GM12878 (cell line): ENCODE data around the gene KATNA1. TPM values are rescaled to one million over a fixed set of nuclear protein-coding genes. Genes with fewer than 3 reads are reported as not detected.

Experiments
- ATAC-seq: fragments of 200-7000 bp; cut with Tn5 transposase; 3 replicates; pipeline ENCODE4 v1.9.1; 2020; ENCODE audit warnings: mild to moderate bottlenecking, moderate library complexity
- BruUV-seq: library from RNA; stranded (reverse); fragments of 400-500 nt; replicated peaks from 2 replicates; lab custom pipeline; 2021; lab: Mats Ljungman, UMichigan
- CTCF ChIA-PET: fragments of 300-600 bp; sonication (Branson Sonifier 250); formaldehyde crosslinking; extraction: SDS; loops from one replicate; lab custom pipeline; 2021; ENCODE audit warnings: inconsistent platforms; lab: Yijun Ruan, JAX
- POLR2A ChIA-PET: fragments of 350-600 bp; formaldehyde crosslinking; extraction: SDS; loops from one replicate; lab custom pipeline; 2021; ENCODE audit warnings: inconsistent platforms; lab: Charles Lee
- RAD21 ChIA-PET: fragments of 300-600 bp; sonication (Branson Sonifier 250); formaldehyde crosslinking; loops from one replicate; lab custom pipeline; 2023; ENCODE audit warnings: antibody characterized with exemption; ENCODE audit not compliant: unreplicated experiment; lab: Charles Lee
- SMC1A ChIA-PET: fragments of 300-600 bp; sonication (Branson Sonifier 250); formaldehyde crosslinking; loops from one replicate; lab custom pipeline; 2023; ENCODE audit not compliant: unreplicated experiment, uncharacterized antibody; lab: Charles Lee
- DNase-seq: peaks from one replicate; pipeline ENCODE4 v3.0.0-alpha.2; 2011; ENCODE audit warnings: low read depth, low spot score
- FAIRE-seq: peaks from 3 replicates; lab custom pipeline; 2011; peaks lifted over from hg19 to GRCh38; lab: Jason Lieb, UNC
- H2AFZ ChIP-seq: 2 replicates; pipeline ENCODE4 v1.6.0; 2011; ENCODE audit warnings: low read depth, low read length, control low read depth; ENCODE audit not compliant: control insufficient read depth
- H3K27ac ChIP-seq: 2 replicates; pipeline ENCODE4 v1.5.1; 2011; ENCODE audit warnings: control low read depth; ENCODE audit not compliant: control insufficient read depth, insufficient read depth
- H3K27me3 ChIP-seq, 2 experiments: replicated peaks in 1 of 2; 2 replicates each; pipeline versions ENCODE4 v1.6.0 to v1.6.1; 2011; ENCODE audit warnings: low read length in 1 of 2; ENCODE audit not compliant: control insufficient read depth in 2 of 2, insufficient read depth in 2 of 2
- H3K36me3 ChIP-seq, 2 experiments: 2 replicates each; pipeline ENCODE4 v1.5.1; 2011; ENCODE audit warnings: low read length in 1 of 2; ENCODE audit not compliant: control insufficient read depth in 2 of 2, insufficient read depth in 2 of 2
- H3K4me1 ChIP-seq: 2 replicates; pipeline ENCODE4 v1.6.1; 2011; ENCODE audit warnings: mild to moderate bottlenecking, low read length, moderate library complexity, mixed read lengths; ENCODE audit not compliant: control insufficient read depth, insufficient read depth
- H3K4me2 ChIP-seq: 2 replicates; pipeline ENCODE4 v1.6.0; 2011; ENCODE audit warnings: control low read depth; ENCODE audit not compliant: control insufficient read depth, insufficient read depth
- H3K4me3 ChIP-seq: fragments of 200-600 bp; sonication (generic); 2 replicates; pipeline ENCODE4 v1.5.1; 2016
- H3K79me2 ChIP-seq: 2 replicates; pipeline ENCODE4 v1.6.0; 2011; ENCODE audit warnings: low read length; ENCODE audit not compliant: control insufficient read depth, insufficient read depth
- H3K9ac ChIP-seq: 2 replicates; pipeline ENCODE4 v1.8.0; 2011; ENCODE audit warnings: low read length, control low read depth, mixed read lengths; ENCODE audit not compliant: control insufficient read depth, insufficient read depth
- H3K9me3 ChIP-seq: replicated peaks from 3 replicates; pipeline ENCODE4 v1.5.1; 2011; ENCODE audit warnings: mild to moderate bottlenecking, low read length; ENCODE audit not compliant: control insufficient read depth, insufficient read depth
- H4K20me1 ChIP-seq: 2 replicates; pipeline ENCODE4 v1.6.0; 2011; ENCODE audit not compliant: control insufficient read depth, insufficient read depth
- EP300 ChIP-seq, 2 experiments: fragments of 150-350 bp in 1 of 2; IDR thresholded peaks; 2 replicates each; pipeline ENCODE4 v1.6.1; 2011 to 2012; ENCODE audit warnings: low read depth in 2 of 2, low read length in 2 of 2, borderline replicate concordance in 1 of 2, improper control_type of control experiment in 1 of 2, inconsistent platforms in 1 of 2; ENCODE audit not compliant: control insufficient read depth in 1 of 2
- NR2C2 ChIP-seq: IDR thresholded peaks from 2 replicates; pipeline ENCODE4 v1.6.1; 2011; ENCODE audit warnings: borderline replicate concordance, low read depth; ENCODE audit not compliant: control insufficient read depth, insufficient read length
- NR2F1 ChIP-seq: fragments of 450-650 bp; conservative IDR thresholded peaks from 2 replicates; pipeline ENCODE4 v1.6.1; 2017; ENCODE audit warnings: mild to moderate bottlenecking
- YBX1 ChIP-seq: fragments of 450-650 bp; IDR thresholded peaks from 2 replicates; pipeline ENCODE4 v1.6.1; 2016; ENCODE audit warnings: antibody characterized with exemption
- WGBS: methylation state at CpG from one replicate; pipeline ENCODE4 v1.1.6; 2016; ENCODE audit warnings: low lambda C conversion rate; ENCODE audit not compliant: insufficient replicate concordance, insufficient coverage; ENCODE audit errors: missing lambda C conversion rate; 5-methylcytosine and 5-hydroxymethylcytosine counted together
- in situ Hi-C: fragments of 300-500 bp; cut with MboI; formaldehyde crosslinking; loops from 9 replicates; pipeline ENCODE4 v1.14.3; 2018; ENCODE audit warnings: mixed read lengths
- intact Hi-C: fragments of 100-400 bp; cut with micrococcal nuclease; formaldehyde crosslinking; loops from one replicate; pipeline ENCODE4 v1.14.2; 2022; ENCODE audit not compliant: unreplicated experiment
- polyA plus RNA-seq, 11 experiments: library from polyadenylated mRNA; depleted of rRNA in 4 of 11; unstranded in 6 of 11; stranded (reverse) in 5 of 11; fragments of >200 nt; fragmentation: Nextera tagmentation in 4 of 11; fragmentation: Illumina TruSeq in 1 of 11; extraction: Ambion mirVana in 4 of 11; extraction: Trizol in 1 of 11; gene quantifications; 1 replicate in 1 of 11; 2 replicates in 10 of 11; pipeline versions ENCODE4 v1.2.1 to v1.2.3, GENCODE V29; 2011 to 2016; ENCODE audit warnings: inconsistent platforms in 2 of 11, missing spikeins in 2 of 11, low read depth in 1 of 11
- total RNA-seq, 4 experiments: library from RNA; depleted of rRNA in 3 of 4; stranded (reverse); fragments of >200 nt in 3 of 4; fragmentation: Illumina TruSeq in 1 of 4; extraction: Trizol in 1 of 4; gene quantifications; 2 replicates each; pipeline versions ENCODE4 v1.2.1 to v1.2.3, GENCODE V29; 2013 to 2021
- TF ChIP-seq, protein P1 (sequence below): fragments of 450-650 bp; formaldehyde crosslinking; IDR thresholded peaks from 2 replicates; pipeline ENCODE4 v1.5.0; 2022; ENCODE audit warnings: mild to moderate bottlenecking, missing genetic modification characterization

KATNA1 gene
- total and polyA plus RNA-seq, 10 of the 15 experiments (the other 5 are each of a cell fraction or from before 2014, with no cell fraction given) = 15.4 to 35.3 (median 25.1) TPM

DNA sequence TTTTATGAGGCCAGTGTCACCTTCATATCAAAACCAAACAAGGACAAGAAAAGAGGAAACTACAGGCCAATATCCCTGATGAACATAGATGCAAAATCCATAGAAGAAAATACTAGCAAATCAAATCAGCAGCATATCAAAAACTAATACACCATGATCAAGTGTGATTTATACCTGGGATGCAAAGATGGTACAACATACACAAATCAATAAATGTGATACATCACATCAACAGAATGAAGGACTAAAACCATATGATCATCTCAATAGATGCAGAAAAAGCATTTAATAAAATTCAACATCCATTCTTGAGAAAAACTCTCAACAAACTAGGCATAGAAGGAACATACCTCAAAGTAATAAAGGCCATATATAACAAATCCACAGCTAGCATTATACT is 90.5 kb downstream of the KATNA1 start (continued):
- TF ChIP-seq, protein P1, sequence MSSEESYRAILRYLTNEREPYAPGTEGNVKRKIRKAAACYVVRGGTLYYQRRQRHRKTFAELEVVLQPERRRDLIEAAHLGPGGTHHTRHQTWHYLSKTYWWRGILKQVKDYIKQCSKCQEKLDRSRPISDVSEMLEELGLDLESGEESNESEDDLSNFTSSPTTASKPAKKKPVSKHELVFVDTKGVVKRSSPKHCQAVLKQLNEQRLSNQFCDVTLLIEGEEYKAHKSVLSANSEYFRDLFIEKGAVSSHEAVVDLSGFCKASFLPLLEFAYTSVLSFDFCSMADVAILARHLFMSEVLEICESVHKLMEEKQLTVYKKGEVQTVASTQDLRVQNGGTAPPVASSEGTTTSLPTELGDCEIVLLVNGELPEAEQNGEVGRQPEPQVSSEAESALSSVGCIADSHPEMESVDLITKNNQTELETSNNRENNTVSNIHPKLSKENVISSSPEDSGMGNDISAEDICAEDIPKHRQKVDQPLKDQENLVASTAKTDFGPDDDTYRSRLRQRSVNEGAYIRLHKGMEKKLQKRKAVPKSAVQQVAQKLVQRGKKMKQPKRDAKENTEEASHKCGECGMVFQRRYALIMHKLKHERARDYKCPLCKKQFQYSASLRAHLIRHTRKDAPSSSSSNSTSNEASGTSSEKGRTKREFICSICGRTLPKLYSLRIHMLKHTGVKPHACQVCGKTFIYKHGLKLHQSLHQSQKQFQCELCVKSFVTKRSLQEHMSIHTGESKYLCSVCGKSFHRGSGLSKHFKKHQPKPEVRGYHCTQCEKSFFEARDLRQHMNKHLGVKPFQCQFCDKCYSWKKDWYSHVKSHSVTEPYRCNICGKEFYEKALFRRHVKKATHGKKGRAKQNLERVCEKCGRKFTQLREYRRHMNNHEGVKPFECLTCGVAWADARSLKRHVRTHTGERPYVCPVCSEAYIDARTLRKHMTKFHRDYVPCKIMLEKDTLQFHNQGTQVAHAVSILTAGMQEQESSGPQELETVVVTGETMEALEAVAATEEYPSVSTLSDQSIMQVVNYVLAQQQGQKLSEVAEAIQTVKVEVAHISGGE (CRISPR knock-in tag) = no peak
- TF ChIP-seq NR2F1 = no peak

DNA sequence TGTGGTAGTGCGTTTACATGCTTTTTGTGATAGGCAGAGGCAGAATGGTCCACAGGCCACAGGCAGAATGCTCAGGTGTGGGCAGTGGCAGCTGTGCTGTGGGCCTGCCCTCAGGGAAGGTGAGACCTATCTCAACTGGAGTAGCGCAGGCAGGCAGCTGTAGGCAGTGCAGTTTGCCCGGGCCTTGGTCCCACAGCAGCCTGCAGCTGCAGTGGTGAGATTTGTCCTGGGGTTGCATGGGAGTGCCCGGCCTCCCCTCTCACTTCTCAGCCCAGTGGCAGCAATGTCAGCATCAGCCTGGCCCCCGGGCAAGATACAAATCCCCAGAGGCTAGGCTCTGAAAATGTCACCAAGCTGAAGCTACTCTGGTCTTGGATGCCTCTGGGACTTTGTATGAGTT is 96.6 kb downstream of the KATNA1 start:
- no peaks in the 10 kb centered on the region; a peak in 2 of 4 replicates for H3K27me3 ChIP-seq
- no peaks in the 10 kb centered on the region for H3K79me2 ChIP-seq
- no peak overlapping the region for H3K4me3 ChIP-seq
- ATAC-seq = peak; percentile 35; the same call in 1 of the 3 replicates
- in situ Hi-C loops (no loop called here), intact Hi-C loops (no loop called here)
- no peaks in the 10 kb centered on the region for H4K20me1 ChIP-seq
- no TSS peak for BruUV-seq
- WGBS = 44% methylated on average over 5 of the region's 5 CpGs
- no peaks in the 10 kb centered on the region for H3K9me3 ChIP-seq
- no peak overlapping the region for H2AFZ ChIP-seq
- POLR2A ChIA-PET = no interaction called here
- no peak for DNase-seq
- no peak overlapping the region for H3K27ac ChIP-seq
- no peak overlapping the region for H3K9ac ChIP-seq
- SMC1A ChIA-PET = interaction anchor here (1.3 kb wide), 1 partner anchor 10 kb away, joined by 4 read pairs; no protein-coding TSS in a partner anchor
- no peaks in the 10 kb centered on the region for H3K4me1 ChIP-seq
- TF ChIP-seq YBX1 (no peak), EP300 (IDR thresholded peaks at IDR 0.05; ENCODE audit: borderline replicate concordance in 1 of 2, control insufficient read depth in 1 of 2, low read depth in 2 of 2, low read length in 2 of 2) (no peak), NR2C2 (no peak)
- RAD21 ChIA-PET = no interaction called here
- CTCF ChIA-PET = interaction anchor here (0.7 to 2.5 kb wide), 3 partner anchors 9 to 35 kb away, joined by 3 to 11 read pairs (median 8); no protein-coding TSS in a partner anchor
- no peaks in the 10 kb centered on the region for H3K36me3 ChIP-seq
- no peak overlapping the region for H3K4me2 ChIP-seq
- no peak for FAIRE-seq
